ENCODE results near the gene SCN4A. TPM values are rescaled to one million over a fixed set of nuclear protein-coding genes. Genes with fewer than 3 reads are reported as not detected.
"Not testable (repeated sequence)": the region's sequence is repeated elsewhere in the genome, so short reads cannot be mapped to it uniquely, and the experiment has no call there.

The SCN4A gene
- total RNA-seq = under 0.01 TPM in 1 of 2 replicates, not detected in the other

- no peak for TF ChIP-seq CTCF (IDR thresholded peaks at IDR 0.05; ENCODE audit: insufficient read depth, low read depth, low read length)
- no peak for DNase-seq (ENCODE audit: low read depth)
- no peak within 1 kb of the TSS for H3K4me3 ChIP-seq (ENCODE audit: low read depth, low read length)
Measured at GRCh38 chr17:63972796-63973195, at the start of gene SCN4A. SCN4A (minus strand) TSS chr17:63972918; CDS start chr17:63972841, 77 bp downstream.

- no peak for TF ChIP-seq CTCF (IDR thresholded peaks at IDR 0.05; ENCODE audit: insufficient read depth, low read depth, low read length)
- H3K4me3 ChIP-seq (ENCODE audit: low read depth, low read length) = peak within 1 kb of the TSS; percentile 1
- DNase-seq (ENCODE audit: low read depth) = no peak
Measured at GRCh38 chr17:64020056-64020766, 47.5 kb upstream of the SCN4A start, which contains the start of gene ICAM2. ICAM2 (minus strand) TSS chr17:64020633; CDS start chr17:64006691, 13,942 bp downstream.

GRCh38 chr17:64019551-64019961 lies 46.8 kb upstream of the SCN4A start:
- not testable (repeated sequence) for H3K4me3 ChIP-seq (ENCODE audit: low read depth, low read length); DNase-seq (ENCODE audit: low read depth)

GRCh38 chr17:64017381-64017980 lies 44.8 kb upstream of the SCN4A start:
- no peak for DNase-seq (ENCODE audit: low read depth)
- peak; percentile 32 for TF ChIP-seq CTCF (IDR thresholded peaks at IDR 0.05; ENCODE audit: insufficient read depth, low read depth, low read length)
- no peak overlapping the region for H3K4me3 ChIP-seq (ENCODE audit: low read depth, low read length)

- H3K4me3 ChIP-seq (ENCODE audit: low read depth, low read length) = no peak overlapping the region
- no peak for TF ChIP-seq CTCF (IDR thresholded peaks at IDR 0.05; ENCODE audit: insufficient read depth, low read depth, low read length)
- DNase-seq (ENCODE audit: low read depth) = no peak
Measured at GRCh38 chr17:64016974-64017373, 44.3 kb upstream of the SCN4A start.

GRCh38 chr17:64016231-64016784 lies 43.6 kb upstream of the SCN4A start:
- DNase-seq (ENCODE audit: low read depth) = no peak
- peak; percentile 14 for TF ChIP-seq CTCF (IDR thresholded peaks at IDR 0.05; ENCODE audit: insufficient read depth, low read depth, low read length)
- no peak overlapping the region for H3K4me3 ChIP-seq (ENCODE audit: low read depth, low read length)

- H3K4me3 ChIP-seq (ENCODE audit: low read depth, low read length) = no peak overlapping the region
- no peak for TF ChIP-seq CTCF (IDR thresholded peaks at IDR 0.05; ENCODE audit: insufficient read depth, low read depth, low read length)
- DNase-seq (ENCODE audit: low read depth) = no peak
Measured at GRCh38 chr17:64015447-64015846, 42.7 kb upstream of the SCN4A start.
